ENCODE data around the gene RIPK4.

DNA sequence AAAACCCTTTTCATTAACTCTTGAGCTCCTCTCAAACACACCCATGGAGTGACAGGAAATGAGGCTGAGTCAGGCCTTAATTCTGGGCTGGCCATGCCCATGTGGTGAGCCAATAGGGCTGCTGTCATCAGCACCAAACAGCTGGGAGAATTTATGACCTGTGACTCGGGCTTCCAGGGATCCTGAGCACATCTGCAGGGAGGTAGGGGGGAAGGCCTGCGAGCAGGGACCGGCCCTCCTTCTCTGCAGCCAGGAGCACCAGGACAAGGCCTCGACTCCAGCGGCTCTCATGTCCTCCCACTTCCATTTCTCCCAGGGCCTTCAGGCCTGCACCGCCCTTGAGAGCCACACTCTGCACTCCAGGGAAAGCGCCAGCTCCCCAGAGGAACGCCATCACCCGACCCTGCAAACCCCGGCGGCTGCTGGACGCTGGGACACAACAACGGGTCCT is 14.6 kb downstream of the RIPK4 start:
- TF ChIP-seq, protein P1, sequence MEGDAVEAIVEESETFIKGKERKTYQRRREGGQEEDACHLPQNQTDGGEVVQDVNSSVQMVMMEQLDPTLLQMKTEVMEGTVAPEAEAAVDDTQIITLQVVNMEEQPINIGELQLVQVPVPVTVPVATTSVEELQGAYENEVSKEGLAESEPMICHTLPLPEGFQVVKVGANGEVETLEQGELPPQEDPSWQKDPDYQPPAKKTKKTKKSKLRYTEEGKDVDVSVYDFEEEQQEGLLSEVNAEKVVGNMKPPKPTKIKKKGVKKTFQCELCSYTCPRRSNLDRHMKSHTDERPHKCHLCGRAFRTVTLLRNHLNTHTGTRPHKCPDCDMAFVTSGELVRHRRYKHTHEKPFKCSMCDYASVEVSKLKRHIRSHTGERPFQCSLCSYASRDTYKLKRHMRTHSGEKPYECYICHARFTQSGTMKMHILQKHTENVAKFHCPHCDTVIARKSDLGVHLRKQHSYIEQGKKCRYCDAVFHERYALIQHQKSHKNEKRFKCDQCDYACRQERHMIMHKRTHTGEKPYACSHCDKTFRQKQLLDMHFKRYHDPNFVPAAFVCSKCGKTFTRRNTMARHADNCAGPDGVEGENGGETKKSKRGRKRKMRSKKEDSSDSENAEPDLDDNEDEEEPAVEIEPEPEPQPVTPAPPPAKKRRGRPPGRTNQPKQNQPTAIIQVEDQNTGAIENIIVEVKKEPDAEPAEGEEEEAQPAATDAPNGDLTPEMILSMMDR (optimal IDR thresholded peaks at IDR 0.05 in 1 of 3, IDR thresholded peaks at IDR 0.05 in 1 of 3, conservative IDR thresholded peaks at IDR 0.05 in 1 of 3; ENCODE audit: extremely low read depth in 1 of 3, insufficient read depth in 2 of 3, low read length in 3 of 3): no peak
- no peak for TF ChIP-seq EZH2 (IDR thresholded peaks at IDR 0.05; ENCODE audit: low read length)
